ENCODE data around the gene RAB8B.

DNA sequence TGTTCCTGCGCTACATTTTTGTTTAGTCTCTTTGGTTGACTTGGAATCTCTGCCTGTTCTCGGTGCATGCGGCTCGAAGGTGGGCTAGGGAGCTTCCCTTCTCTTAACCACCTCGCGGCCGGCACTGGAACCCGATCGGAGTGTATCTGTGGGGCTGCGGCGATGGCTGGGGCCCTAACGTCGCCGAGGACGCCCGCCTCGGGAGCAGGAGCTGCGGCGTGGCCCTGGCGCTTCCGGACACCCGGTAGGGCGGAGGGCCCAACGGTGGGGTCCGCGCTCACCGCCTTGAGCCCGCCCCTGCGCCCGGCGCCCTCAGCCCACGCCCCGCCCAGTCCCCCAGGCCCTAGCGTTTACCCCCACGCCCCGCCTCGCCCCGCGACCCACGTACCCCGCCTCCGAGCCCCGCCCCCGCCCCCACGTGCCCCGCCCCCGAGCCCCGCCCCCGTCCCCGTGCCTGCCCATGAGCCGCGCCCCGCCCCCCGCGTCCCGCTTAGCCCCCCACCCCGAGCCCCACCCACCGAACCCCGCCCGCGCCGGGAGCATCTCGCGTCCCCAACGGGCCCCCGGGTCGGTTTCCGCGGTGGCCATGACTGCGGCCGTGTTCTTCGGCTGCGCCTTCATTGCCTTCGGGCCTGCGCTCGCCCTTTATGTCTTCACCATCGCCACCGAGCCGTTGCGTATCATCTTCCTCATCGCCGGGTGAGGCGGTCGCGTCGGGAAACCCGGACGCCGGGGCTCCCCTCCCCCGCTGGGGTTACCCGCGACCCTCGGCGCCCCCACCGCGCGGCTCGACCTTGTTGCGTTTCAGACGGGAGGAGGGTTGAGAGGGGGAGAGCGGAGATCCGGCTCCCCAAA lies 87.9 kb downstream of the RAB8B start, which contains the start of gene APH1B:
- TF ChIP-seq, protein P1, sequence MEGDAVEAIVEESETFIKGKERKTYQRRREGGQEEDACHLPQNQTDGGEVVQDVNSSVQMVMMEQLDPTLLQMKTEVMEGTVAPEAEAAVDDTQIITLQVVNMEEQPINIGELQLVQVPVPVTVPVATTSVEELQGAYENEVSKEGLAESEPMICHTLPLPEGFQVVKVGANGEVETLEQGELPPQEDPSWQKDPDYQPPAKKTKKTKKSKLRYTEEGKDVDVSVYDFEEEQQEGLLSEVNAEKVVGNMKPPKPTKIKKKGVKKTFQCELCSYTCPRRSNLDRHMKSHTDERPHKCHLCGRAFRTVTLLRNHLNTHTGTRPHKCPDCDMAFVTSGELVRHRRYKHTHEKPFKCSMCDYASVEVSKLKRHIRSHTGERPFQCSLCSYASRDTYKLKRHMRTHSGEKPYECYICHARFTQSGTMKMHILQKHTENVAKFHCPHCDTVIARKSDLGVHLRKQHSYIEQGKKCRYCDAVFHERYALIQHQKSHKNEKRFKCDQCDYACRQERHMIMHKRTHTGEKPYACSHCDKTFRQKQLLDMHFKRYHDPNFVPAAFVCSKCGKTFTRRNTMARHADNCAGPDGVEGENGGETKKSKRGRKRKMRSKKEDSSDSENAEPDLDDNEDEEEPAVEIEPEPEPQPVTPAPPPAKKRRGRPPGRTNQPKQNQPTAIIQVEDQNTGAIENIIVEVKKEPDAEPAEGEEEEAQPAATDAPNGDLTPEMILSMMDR (IDR thresholded peaks at IDR 0.05; ENCODE audit: poor library complexity) = no peak
- TF ChIP-seq EZH2 (IDR thresholded peaks at IDR 0.05; ENCODE audit: borderline replicate concordance) (no peak), EZH2phosphoT487 (IDR thresholded peaks at IDR 0.05; ENCODE audit: low read depth, severe bottlenecking, unreplicated experiment) (no peak)
